Measurements from ENCODE around the gene DDX39A. TPM values are rescaled to one million over a fixed set of nuclear protein-coding genes. Genes with fewer than 3 reads are reported as not detected.

DDX39A gene
- total RNA-seq, 1 experiment from 2014 or later = 210 TPM

DNA sequence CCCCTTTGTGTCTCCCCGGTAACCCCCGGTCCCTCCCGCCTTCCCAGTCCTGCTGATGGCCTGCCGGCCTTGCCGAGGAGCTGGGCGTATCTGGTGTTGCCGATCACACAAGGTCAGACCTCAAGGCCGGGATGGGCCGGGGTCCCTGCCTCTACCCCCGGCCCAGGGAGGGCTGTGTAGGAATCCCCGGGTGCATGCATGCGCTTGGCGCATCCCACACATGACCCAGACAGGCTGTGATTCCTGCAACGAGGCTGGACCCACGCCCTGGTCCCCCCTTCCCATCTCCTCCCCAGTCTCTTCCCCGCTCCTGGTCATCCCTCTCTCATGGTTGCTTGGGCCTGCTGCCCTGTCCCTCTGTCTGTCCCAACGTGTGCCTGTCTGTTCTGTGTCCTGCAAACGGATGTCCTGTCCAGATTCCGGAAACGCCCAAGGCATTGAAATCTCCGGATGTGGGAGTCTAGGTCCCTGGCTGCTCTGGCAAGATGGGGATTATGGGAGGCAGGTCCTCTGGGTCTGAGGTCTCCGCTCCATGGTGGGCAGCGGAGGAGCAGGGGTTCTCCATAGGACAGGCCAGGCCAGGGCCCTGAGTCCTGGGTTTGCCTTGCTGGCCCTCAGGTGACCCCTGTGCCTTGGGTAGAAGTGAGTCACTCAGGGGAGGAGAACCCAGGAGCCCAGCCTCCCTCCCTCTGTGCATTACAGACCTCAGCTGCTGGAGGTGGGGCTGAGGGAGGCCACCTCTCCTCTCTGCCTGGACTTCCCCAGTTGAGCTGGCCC lies 15.6 kb upstream of the DDX39A start:
- peak; percentile 62 for DNase-seq (ENCODE audit: low read depth)

DNA sequence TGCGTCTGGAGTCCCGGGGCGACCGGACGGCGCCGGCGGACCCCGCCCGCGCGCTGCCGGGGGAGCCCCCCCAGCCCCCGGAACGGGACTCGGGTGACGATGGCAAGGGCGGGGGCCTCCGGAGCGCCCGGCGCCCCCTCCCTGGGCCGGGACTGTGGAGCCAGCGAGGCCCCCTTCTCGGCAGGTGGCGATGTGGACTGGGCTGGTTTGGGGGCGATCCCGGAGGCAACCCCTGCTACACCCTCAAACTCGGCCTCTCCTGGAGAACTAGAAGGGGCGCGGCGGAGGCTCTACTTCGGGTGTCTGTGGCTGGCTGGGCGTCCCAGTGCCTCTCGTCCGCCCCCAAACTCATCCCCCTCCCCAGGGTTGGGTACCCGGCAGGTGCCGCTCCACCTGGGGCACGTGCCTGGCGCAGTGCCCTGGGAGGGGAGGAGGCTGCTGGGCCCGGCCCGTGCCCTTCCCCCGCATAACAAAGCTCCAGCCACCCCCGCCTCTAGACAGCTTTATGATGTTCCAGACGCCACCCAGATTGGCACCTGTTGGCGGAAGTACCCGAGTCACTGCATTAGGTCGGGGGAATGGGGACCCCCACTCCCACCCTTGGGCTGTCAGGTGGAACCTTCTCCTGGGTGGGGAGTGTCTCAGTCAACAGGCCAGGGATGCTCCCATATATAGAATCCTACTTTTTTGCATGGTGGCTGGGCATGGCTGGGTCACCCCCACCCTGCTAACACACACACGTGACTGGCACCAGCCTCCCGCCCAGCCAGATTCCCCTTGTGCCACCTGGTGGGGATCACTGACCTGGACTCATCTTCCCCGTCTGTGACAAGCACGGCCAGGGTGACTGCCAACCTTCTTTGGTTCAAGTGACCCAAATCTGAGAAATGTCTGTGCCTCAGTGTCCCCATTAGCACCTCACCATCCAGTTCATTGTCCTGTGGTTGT lies 14.7 kb upstream of the DDX39A start:
- no peak for DNase-seq (ENCODE audit: low read depth)

DNA sequence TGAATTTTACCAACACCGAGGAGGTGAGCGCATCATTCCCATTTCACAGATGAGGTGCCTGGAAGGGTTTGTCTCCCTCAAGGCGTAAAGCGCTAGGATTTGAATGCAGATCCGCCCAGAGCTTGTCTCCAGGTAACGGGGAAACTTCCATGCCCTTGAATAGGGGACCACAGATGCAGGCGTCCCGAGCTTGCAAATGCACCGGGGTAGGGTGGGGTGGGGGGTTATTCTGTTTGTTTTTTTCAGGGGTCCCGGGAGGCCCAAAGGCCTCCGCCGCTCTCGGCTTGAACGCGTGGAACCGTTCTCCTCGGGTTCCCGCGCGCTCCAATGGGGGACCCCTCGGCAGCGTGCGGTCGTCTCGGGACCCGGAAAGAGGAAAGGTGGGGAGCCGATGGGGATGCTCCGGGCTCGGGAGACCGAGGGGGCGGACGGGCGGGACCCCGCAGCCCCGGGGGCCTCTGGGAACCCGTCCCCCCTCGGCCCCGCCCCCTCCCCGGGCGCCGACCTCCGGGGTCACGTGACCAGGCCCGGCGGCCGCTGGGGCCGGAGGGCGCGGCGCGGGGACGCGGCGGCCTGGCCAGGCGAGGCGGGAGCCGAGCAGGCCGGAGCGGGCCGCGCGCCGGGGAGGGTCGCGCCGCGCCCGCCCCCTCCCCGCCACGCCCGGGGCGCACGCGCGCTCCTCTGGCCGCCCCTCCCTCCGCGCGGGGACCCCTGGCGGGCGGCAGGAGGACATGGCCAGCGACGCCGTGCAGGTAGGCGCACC lies 13.8 kb upstream of the DDX39A start, which contains the start of gene PKN1:
PKN1 (plus strand) TSS at position 516 of the 763 bp plus-strand sequence; CDS start at position 732, 216 bp downstream.
- DNase-seq (ENCODE audit: low read depth) = peak; percentile 65

DNA sequence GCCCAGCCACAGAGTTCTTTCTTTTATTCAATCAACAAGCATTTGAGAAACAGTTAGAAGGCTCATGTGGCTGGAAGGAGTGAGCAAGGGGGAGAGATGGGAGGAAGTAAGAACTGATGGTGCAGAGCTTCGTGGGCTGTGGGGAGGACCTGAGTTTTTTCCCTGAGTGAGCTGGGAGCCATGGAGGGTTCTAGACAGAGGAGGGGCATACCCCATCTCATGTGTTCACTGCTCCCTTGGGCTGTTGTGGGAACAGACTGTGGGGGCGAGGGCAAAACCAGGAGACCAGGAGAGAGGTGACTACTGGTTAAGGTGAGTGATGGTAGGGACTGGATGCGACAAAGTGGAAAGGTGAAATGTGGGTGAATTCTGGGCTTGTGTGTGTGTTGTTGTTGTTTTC lies 11.6 kb upstream of the DDX39A start:
- DNase-seq (ENCODE audit: low read depth) = no peak

DNA sequence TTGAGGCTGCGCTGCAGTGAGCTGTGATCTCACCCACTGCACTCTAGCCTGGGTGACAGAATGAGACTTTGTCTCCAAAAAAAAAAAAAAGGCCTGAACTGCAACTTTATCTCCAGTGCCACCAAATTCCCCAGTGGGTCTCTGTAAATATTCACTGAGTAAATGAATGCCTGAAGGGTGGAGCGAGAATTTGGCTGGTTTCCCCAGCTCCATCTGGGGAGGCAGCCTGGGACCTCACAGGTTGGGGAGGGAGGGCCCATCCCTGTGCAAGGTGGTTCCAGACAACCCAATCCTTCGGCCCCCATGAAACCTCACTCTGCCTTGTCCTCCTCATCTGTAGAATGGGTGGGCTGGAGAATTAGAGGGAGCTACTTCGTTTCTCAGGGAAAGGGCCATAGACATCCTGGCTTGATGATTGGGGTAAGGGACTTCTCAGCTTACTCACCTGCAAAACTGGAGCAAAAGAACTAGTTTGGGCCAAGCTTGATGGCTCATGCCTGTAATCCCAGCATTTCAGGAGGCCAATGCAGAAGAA lies 9.8 kb upstream of the DDX39A start:
- no peak for DNase-seq (ENCODE audit: low read depth)

DNA sequence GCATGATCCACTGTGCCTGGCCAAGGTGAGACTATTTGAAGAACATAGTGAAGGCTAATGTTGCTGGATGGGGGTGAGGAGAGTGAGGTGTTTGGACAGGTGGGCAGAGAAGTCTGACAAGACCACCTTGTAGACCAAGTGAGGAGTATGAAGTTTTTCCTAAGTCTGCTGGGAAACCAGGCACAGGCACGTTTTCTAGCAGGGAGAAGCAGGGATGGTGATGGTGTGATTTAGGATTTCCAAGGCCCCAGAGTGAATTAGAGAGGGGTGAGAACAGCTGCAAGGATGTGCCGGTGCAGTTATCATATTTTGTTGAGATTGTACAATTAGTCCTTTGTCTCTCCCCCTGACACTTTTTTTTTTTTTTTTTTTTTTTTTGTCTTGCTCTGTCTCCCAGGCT lies 8.3 kb upstream of the DDX39A start:
- no peak for DNase-seq (ENCODE audit: low read depth)

DNA sequence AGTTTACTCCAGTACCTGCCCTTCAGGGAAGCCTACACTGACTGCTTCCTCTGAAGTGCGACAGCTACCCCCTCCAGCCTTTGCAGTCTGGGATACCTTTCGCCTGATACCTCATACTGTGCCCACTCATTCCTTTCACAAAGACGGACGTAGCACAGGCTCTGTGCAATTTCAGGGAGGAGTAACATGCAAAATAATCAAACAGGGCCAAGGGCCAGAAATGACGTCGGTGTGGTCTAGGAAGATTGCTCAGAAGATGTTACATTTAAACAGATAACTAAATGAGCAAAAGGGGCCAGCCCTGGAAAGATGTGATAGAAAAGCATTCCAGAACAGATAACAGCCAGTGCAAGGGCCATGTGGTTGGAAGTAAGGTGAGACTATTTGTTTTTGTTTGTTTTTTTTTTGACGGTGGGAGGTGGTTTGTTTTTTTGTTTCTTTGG lies 6.6 kb upstream of the DDX39A start:
- DNase-seq (ENCODE audit: low read depth) = peak; percentile 62

DNA sequence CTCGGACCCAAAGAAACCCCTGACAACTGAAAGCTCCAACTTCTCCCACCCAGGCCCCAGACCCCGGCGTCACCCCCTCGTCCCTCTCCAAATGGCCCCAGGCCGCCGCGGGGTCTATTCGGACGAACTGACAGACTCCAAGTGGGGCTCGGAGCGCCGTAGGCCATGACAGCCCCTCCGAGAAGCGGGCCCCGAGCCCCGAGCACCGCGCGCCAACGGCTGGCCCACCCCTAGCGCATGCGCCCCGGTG lies 360 bp downstream of the DDX39A start:
- no peak for DNase-seq (ENCODE audit: low read depth)

DNA sequence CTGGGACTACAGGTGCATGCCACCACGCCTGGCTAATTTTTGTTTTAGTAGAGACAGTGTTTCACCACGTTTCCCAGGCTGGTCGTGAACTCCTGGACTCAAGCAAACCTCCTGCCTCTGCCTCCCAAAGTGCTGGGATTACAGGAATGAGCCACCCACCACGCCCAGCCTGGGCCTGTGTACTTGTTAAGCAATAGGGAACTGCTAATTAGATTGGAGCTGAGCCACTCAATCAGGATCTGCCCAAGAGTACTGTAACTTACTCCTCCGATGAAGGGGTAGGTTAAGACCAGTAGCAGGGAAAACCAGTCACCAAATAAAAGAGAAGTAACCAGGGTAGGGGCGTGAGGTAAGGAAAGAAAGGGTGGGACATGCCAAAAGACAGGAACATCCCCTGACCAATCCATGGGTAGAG lies 2.3 kb downstream of the DDX39A start:
- DNase-seq (ENCODE audit: low read depth) = no peak

DNA sequence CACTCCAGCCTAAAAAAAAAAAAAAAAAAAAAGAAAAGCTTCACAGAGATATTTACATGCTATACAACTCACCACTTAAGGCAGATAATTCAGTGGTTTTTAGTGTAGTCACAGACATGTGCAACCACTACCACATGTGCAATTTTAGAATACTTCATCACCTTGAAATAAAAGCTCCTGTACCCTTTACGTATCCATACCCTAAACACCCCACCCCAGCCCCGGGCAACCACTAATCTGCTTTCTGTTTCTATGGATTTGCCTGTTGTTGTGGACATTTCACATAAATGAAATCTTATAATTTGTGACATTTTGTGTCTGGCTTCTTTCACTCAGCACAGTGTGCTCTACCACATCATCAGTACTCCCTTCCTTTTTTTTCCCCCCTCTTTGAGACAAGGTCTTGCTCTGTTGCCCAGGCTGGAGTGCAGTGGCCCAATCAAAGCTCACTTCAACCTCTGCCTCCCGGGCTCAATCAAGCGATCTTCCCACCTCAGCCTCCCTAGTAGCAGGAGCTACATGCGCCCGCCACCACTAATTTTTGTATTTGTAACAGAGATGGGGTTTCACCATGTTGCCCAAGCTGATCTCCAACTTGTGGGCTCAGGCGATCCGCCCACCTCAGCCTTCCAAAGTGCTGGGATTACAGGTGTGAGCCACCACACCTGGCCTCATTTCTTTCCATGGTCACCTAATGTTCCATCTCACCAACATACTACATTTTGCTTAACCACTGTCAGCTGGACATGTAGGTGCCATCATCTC lies 4.0 kb downstream of the DDX39A start:
- no peak for DNase-seq (ENCODE audit: low read depth)

DNA sequence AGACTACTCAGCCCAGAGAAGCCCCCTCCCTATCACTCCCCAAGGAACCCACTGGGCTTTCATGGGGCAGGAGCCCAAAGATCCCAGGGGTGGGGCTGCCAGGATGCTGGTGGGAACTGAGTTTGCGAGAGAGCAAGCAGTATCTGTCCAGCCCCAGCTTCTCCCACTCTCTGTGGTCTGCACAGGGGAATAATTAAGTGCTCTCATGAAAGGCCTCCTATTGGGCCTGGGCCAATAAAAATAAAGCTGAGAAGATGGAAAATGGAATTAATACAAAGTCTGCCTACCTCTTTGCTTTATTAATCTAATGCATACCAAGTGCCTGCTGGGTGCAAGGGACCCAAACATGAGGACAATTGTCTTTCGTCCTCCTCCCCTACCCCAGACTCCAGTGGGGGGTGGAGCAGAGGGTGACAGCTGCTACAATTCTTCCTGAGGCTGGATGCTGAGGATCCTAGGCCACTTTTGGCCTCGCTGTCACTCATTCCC lies 5.4 kb downstream of the DDX39A start:
- DNase-seq (ENCODE audit: low read depth) = peak; percentile 58

DNA sequence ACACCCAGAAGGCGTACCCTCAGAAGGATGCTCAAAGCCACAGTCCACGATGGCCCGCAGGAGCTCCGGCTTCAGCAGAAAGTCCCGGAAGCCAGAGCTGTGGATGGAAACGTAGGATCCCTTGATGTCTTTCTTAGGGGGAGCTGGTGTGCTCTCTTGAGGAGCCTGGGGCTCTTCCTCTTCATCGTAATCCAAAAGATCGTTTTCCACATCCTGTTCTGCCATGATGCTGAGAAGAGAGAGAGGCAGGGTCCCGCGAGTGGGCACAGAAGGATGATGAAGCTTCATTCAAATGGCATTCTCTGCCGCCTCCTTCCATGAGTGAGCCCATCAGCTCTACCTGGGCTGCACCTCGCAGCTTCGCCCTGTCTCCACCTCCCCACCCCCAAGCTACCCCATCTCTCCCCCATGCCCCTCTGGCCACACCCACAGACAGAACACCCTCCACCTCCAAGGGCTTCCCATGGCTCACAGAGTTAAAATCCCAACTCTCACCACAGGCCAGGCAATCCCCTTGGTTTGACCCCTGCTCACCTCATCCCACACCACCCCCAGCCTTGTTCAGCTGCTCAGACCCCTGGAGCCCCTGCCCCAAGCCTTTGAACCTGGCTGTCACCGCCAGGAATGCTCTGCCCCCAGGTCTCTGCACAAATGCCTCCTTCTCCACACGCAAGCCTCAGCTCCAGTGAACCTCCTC lies 6.0 kb downstream of the DDX39A start:
- no peak for DNase-seq (ENCODE audit: low read depth)

DNA sequence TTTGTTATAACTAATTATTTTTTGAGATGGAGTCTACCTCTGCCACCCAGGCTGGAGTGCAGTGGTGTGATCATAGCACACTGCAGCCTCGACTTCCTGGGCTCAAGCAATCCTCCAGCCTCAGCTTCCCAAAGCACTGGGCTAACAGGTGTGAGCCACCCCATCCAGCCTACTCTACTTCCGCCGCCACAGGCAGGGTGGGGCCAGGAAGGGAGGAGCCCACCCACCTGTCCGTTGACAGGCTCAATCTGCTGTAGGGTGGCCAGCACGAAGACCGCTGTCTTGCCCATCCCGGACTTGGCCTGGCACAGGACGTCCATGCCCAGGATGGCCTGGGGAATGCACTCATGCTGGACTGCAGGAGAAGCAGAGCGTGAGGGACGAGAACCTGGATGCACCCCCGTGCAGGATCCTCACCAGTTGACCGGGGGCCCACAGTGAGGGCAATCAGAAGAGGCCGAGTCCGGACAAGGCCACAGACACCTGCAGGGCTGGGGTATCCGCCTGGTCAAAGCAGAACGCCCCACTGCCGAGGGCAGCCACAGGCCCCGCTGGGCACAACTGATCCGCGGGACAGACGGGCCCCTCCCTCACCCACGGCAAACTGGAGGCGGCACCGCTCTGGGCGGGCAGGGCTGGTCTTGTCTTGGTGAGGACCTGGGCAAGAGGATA lies 6.7 kb downstream of the DDX39A start:
- DNase-seq (ENCODE audit: low read depth) = no peak

DNA sequence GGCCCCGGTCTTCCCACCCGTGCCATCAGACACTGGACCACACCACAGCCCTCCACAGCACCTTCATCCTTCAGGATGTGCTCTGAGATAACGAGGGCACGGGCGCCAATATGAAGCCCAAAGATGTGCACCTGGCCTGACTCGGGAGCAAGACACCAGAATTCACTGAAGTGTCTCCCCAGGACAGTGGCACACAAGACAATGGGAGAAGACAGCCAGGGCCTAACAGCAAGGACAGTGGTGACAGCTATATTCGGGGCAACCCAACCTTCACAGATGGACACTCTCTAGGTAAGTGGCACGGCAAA lies 7.2 kb downstream of the DDX39A start:
- no peak for DNase-seq (ENCODE audit: low read depth)

DNA sequence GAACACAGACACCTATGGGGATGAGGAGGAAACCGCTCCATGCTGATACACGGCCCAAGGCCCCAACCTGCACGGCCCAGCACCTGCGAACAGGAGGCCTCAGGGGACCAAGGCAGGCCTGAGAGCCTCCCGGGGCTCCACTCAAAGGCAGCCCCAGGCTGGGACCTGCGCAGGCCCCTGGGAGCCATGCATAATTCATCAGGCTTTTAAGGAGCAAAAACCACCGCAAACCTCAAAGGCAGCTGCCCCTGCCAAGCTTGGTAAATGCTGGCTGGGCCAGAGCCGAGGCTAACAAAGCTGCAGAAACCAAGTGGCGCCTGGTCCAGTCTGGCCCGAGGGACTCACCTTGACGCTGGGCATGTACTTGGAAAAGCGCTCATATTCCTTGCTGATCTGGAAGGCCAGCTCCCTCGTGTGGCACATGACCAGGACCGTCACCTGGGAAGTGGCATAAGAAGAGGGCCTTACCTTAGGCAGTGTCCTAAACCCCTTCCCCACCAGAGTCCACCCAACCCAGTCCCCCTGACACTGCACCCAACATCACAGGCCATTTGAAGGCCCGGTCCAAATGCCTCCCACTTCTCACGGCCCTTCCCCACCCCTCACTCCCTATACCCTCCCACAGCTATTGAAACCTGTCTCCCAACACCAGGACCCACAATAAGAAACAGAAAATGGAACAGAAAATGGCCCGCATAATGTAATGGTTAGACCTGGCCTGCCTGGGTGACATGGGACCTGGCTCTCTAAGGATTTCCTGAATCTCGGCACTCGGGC lies 7.8 kb downstream of the DDX39A start:
- no peak for DNase-seq (ENCODE audit: low read depth)

DNA sequence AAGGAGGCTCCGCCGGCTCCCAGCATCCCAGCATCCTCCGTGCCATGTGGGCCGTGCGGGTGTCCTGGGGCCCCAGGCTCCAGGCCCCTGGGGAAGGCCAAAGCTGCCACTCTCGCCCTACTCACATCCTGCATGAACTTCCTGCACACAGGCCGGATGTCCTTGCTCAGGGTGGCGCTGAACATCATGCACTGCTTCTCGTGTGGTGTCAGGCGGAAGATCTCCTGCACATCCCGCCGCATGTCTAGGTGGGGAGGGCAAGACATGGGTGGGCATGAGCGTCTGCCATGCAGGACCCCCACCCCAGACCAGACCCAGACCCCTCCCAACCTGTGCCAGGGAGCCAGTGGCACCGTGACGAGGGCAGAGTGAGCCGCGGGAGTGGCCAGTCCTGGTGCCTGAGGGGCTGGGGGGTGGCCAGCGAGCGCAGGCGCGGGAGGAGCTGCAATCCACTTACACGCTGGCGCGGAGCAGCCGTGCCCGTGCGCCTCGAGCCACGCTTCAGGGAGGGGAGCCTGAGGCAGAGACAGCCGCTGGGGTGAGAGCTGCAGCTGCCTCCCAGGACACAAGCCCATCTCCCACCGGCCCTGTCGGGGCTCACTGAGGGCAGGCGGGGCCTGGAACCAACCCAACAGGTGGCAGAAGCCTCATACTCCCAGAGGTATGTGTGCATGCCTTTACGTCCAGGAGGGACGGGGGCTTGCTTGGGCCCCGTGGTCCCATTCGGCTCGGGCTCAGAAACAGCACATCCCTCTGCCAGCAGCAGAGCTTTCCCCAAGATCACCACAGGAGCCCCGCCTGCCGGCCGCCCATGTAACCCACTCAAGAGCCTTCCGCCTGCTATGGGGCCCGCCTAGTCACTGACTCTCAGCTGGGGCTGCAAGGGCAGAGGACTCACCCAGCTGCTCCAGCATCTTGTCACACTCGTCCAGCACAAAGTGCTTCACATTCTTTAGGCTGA lies 8.8 kb downstream of the DDX39A start:
- no peak for DNase-seq (ENCODE audit: low read depth)

DNA sequence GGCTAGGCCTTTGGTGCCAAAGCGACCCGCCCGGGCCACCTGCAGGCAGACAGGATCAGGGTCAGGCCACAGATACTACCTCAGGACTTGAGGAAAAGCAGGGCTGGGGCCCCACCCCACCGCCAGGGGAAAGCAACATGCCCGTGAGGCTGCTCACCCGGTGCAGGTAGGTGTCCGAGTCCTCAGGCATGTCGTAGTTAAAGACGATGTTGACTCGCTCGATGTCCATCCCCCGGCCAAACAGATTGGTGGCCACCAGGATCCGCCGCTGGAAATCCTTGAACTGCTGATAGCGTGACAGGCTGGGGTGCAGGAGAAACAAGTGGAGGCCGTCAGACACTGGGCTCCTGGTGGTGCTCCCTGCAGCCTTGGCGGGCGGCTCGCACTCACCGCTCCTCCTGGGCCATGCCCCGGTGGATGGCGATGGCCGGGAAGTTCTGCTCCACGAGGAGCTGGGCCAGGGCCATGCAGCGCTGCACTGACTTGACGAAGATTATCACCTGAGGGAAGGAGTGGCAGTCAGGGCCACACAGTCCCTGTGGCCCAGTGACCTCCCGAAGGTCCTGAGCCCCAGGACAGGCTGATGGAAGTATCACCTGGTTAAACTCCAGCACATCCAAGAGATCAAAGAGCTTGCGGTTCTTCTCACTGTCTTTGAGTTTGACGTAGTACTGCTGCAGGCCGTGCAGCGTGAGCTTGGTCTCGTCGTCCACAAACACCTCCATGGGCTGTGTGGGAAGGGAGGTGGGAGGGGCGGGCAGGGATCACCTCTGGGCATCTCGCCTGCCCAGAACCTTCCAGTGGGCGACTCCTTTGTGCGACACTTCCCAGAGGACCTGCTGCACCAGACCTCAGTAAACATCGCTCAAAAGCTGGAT lies 9.8 kb downstream of the DDX39A start:
- DNase-seq (ENCODE audit: low read depth) = no peak
